GM21529 (cell line): ENCODE data around the gene TBX6.

Source experiments
- ATAC-seq: cut with Tn5 transposase; IDR thresholded peaks from one replicate; pipeline ENCODE4 v1.9.1; 2021; ENCODE audit not compliant: unreplicated experiment

The TBX6 gene

GRCh38 chr16:30087181-30087898 lies 4.4 kb downstream of the TBX6 start:
- ATAC-seq, result no peak

DNA sequence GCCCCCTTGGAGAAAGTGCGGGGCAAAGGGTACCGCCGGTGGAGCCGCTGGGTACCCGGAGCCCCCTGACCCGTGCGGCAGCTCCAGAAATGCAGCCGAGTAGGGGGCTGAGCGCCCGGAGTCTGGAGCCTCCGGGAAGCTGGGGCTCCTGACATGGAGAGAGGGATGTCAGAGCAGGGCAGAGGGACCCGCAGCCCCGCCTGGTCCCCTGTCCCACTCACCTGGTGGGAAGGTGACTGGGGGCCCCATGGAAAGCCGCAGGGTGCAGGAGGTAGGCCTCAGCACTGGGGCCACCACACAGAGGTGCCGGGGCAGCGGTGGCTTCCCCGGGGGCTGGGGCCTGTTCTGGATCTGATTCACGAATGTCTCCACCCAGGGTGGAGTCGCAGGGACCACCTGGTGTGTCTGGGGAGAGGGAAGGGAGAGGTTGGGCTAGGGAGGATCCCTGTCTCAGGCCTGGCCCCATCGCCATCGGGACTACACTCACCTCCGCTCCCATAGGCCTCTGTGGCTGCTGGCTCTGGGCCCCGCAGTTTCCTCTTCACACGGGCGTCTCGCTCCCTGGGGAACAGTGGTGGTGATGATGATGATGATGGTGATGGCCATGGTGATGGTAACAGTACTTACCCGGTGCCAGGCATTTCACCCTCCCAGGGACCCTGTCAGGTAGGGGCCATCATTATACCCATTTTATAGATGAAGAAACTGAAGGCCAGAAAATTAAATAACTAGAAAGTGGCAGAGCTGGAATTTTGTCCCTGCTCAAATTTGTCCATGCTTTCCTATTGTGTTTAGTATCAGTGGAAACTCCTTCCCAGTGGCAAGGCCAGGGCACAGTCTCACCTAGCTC lies 5.2 kb downstream of the TBX6 start:
- no peak for ATAC-seq

DNA sequence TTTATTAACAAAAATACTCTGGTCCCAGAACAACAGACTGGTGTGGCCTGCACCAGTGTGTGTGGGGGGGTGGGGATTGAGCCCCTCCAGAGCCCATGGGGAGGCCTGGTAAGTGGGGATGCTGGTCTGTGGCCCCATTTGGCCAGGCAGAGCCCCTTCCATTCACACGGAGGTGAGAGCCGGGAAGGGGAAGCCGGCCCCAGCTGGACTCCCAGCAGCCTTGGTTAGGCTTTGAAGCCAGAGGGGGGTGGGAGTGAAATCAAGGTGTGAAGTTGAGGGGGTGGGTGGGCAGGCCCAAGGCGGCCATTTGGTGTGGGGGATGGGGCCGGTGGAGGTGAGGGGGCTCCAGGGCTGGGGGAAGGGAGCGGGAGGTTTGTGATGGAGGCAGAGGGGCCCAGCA lies 5.9 kb downstream of the TBX6 start:
- ATAC-seq, result no peak

GRCh38 chr16:30085247-30085646 lies 6.5 kb downstream of the TBX6 start:
- no peak for ATAC-seq

GRCh38 chr16:30084816-30085159 lies 6.9 kb downstream of the TBX6 start:
- ATAC-seq, result no peak

GRCh38 chr16:30084096-30084815 lies 7.5 kb downstream of the TBX6 start:
- ATAC-seq, result no peak

GRCh38 chr16:30083216-30084055 lies 8.3 kb downstream of the TBX6 start:
- ATAC-seq, result no peak

DNA sequence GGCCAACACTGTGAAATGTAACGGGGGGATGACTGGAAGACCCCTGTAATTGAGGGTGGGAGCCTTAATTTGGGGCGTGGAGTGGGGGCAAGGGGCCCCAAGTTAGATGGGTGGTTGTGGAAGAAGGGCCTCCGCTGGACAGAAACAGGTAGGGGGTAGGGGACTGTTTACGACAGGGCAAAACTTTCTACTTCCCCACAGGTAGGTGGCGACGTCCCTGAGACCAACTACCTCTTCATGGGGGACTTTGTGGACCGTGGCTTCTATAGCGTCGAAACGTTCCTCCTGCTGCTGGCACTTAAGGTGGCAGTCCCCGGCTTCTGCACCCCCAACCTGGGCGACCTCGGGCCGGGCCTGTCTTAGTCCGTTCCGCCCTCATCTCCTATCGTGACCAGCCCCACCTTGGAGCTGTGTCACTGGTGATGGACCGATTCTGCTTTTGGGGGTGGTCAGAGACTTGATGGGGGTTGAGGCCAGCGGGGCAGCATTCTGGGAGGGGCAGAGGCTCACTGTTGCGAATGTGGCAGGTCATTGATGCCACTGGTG lies 9.1 kb downstream of the TBX6 start:
- ATAC-seq, result no peak

- ATAC-seq, result no peak
Measured at GRCh38 chr16:30079480-30079879, 12.2 kb downstream of the TBX6 start.

DNA sequence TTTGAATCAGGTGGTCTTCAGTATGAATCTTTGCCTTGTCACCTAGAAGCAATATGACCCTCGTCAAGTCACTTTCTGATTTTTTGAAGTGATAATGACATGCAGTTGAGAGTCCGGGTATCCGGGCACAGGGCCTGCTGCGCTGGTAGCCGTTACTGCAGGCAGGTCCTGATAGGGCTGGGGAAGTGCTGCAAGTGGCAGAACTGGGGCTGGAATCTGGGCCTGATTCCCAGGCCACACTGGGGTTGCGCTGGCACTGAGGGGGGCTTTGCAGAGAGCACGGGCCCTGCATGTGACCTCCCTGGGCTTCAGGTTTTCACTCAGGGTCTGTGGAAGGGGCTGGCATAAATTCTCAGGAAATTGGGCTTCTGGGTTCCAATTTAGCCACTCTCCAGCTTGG lies 13.0 kb downstream of the TBX6 start:
- no peak for ATAC-seq

DNA sequence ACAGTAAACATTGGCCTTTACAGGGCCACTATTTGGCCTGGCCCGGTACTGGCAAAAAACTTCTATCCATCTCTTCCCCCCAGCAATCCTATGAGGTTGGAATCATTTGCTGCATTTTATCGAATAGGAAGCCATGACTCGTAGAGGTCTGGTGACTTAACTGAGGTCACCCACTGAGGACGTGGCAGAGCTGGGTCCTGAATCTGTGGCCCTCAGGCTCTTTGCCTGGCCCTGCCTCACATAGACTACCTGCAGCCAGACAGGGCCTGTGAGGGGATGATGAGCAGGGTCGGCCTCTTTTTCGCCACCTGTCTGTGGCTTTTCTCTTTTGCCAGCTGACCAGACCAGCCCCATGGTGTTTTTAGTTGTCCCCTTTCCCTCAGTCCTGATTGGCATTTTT lies 14.1 kb downstream of the TBX6 start:
- ATAC-seq, result no peak

DNA sequence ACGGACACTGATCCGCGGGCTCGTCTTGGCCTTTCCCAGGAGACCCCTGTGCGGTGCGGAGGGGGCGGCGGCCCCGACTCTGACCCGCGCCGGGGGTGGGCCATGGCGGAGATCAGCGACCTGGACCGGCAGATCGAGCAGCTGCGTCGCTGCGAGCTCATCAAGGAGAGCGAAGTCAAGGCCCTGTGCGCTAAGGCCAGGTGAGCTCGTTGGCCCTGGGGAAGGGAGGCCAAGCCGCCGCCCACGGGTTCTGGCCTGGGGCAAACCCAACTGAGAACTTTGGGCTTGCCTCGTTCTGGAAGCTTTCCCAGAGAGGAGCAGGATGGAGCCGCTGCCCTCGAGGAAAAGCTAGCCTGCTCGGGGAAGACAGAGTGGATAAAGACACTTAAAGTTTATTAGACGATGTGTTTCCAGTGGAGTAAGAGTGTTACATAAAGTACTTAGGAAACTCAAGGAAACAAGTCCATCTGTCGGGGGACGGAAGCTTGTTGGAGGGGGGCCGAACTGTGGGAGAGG lies 15.4 kb downstream of the TBX6 start:
- ATAC-seq, result no peak

DNA sequence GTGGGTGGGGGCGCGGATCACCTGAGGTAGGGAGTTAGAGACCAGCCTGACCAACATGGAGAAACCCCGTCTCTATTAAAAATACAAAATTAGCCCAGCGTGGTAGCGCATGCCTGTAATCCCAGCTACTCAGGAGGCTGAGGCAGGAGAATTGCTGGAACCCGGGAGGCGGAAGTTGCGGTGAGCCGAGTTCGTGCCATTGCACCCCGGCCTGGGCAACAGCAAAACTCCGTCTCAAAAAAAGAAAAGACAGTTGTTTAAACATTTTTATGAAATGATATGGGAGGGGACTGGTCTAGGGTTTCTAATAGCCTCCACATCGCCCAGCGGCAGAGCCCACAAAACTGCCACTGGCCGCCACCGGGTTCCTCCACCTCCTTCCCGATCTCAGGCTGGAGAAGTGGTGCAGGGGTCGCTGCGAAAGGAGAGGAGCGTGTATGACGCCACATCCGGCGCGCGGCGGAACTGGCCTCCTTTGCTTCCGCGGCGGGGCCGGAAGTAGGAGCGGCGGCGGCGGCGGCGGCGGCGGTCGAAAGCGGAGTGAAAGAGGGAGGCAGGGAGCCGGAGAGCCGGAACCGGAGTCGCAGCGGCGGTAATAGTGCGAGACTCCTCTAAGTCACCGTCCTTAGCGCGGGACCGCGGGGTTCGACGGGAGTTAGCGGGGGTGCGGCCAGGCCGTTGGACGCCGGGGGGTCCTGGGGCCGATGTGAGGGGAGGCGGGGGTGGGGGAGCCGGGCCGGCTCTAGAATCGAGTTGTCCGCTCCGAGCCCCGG lies 16.0 kb downstream of the TBX6 start, which contains the start of gene PPP4C:
TSS of gene PPP4C (plus strand) at position 492 of the 773 bp plus-strand sequence. CDS start 384 bp downstream, outside the sequence.
- ATAC-seq, result peak; percentile 83

- no peak for ATAC-seq
Measured at GRCh38 chr16:30070490-30070889, 21.2 kb downstream of the TBX6 start.

DNA sequence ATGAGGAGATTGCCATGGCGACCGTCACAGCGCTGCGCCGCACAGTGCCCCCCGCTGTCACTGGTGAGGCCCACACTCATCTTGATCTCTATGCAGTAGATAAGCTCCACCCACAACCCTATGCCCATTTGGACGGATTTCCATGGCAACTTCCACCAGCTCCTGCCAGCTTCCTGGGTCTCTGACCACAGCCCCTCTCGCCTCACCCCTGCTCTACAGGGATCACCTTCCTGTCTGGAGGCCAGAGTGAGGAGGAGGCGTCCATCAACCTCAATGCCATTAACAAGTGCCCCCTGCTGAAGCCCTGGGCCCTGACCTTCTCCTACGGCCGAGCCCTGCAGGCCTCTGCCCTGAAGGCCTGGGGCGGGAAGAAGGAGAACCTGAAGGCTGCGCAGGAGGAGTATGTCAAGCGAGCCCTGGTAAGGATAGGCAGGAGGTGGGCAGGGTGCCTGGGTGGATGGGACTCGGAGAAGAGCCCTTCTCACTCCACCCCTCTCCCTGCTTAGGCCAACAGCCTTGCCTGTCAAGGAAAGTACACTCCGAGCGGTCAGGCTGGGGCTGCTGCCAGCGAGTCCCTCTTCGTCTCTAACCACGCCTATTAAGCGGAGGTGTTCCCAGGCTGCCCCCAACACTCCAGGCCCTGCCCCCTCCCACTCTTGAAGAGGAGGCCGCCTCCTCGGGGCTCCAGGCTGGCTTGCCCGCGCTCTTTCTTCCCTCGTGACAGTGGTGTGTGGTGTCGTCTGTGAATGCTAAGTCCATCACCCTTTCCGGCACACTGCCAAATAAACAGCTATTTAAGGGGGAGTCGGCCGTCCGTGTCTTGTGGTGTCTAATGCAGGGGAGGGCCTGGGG lies 21.9 kb downstream of the TBX6 start:
- ATAC-seq, result no peak

- ATAC-seq, result no peak
Measured at GRCh38 chr16:30068750-30069610, 22.7 kb downstream of the TBX6 start.

GRCh38 chr16:30068333-30068732 lies 23.4 kb downstream of the TBX6 start:
- no peak for ATAC-seq

- no peak for ATAC-seq
Measured at GRCh38 chr16:30067584-30067916, 24.2 kb downstream of the TBX6 start.
